Activated CD4-positive, alpha-beta T cell treated with anti-CD3 and anti-CD28 coated beads, Interleukin-2, amount 10 ng/mL, durations not matched to agents 24 days and 14 days (primary cell): ENCODE measurements around the gene TMPRSS6. TPM values are rescaled to one million over a fixed set of nuclear protein-coding genes. Genes with fewer than 3 reads are reported as not detected.
A peak's percentile ranks its signal among the peaks of the same experiment; 100 is the strongest.

Experiments used
- DNase-seq: peaks from one replicate; pipeline ENCODE4 v3.0.0; 2022
- H3K27ac Mint-ChIP-seq: one replicate; pipeline ENCODE4 v1.8.0; 2022; ENCODE audit warnings: mild to moderate bottlenecking, mixed read lengths
- H3K27me3 Mint-ChIP-seq: one replicate; pipeline ENCODE4 v1.8.0; 2022; ENCODE audit warnings: mixed read lengths
- H3K36me3 Mint-ChIP-seq: one replicate; pipeline ENCODE4 v1.8.0; 2022; ENCODE audit warnings: low read depth, mild to moderate bottlenecking, mixed read lengths
- H3K4me1 Mint-ChIP-seq: one replicate; pipeline ENCODE4 v1.8.0; 2021; ENCODE audit warnings: mixed read lengths
- H3K4me3 Mint-ChIP-seq: one replicate; pipeline ENCODE4 v1.8.0; 2022; ENCODE audit warnings: mild to moderate bottlenecking, moderate library complexity, mixed read lengths
- H3K9me3 Mint-ChIP-seq: one replicate; pipeline ENCODE4 v1.8.0; 2021; ENCODE audit warnings: mixed read lengths
- intact Hi-C: fragments of 100-400 bp; cut with micrococcal nuclease; formaldehyde crosslinking; loops from one replicate; pipeline ENCODE4 v1.15.1; 2023
- total RNA-seq: library from RNA; stranded (reverse); gene quantifications from 2 replicates; pipeline ENCODE4 v1.2.3, GENCODE V29; 2022

The TMPRSS6 gene
- total RNA-seq, 1 donor from 2014 or later: 6.8 TPM

DNA sequence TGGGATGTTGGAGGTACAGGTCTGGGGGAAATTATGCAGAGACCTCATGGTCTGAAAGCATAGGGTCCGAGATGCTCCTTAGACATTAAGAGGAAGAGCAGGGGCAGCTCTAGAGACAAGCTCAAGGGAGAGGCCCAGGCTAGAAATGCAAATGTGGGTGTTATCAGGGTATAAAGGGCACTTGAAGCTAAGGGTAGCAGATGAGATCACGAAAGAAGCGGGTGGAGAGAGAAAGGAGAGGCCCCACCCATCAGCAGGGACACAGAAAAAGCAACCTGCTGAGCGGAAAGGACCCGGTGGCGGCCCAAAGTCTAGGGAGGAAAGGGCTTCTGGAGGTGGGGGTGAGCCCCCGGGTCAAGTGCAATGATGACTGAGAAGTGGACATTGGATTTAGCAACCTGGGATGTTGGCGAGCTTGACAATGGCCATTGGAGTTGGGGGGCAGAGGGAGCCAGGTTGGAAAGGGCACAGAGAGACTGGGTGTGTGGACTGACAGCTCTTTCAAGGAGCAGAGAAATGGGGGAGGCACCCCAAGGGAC lies 8.9 kb downstream of the TMPRSS6 start:
- H3K9me3 Mint-ChIP-seq: no peaks in the 10 kb centered on the region
- DNase-seq: no peak
- H3K4me1 Mint-ChIP-seq: peaks cover 27% of the 10 kb centered on the region
- H3K36me3 Mint-ChIP-seq: no peaks in the 10 kb centered on the region
- no peak overlapping the region for H3K4me3 Mint-ChIP-seq
- H3K27ac Mint-ChIP-seq: peak overlapping the region; percentile 40
- intact Hi-C loops: loop anchor here (2.0 kb wide), 1 partner anchor 20 kb away; no protein-coding TSS in a partner anchor
- no peaks in the 10 kb centered on the region for H3K27me3 Mint-ChIP-seq

DNA sequence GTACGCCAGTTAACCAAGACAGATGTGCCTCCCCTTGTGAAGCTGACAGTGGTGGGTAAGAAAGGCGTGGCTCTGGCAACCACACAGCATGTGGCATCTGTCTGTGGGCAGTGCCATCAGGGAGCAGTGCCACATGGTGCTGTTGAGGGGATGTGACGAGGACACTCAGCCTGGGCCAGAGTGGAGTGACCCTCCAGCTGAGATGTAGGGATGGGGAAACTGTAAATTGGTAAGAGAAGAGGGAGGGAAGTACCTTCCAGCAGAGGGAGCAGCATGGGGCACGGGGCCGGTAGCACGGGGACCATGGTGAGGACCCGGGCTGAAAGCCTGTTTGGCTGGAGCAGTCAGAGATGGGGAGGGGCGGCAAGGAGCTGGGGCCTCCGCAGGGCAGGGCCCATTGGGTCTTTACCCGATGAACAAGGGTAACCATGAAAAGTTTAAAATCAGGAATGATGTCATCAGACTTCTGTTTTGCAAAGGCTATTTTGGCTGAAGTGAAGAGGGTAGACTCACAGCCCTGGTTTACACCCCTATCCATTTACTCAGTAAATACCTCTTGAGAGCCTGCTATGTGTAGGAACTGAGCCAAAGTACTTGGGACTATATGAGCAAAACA lies 10.4 kb downstream of the TMPRSS6 start:
- peak overlapping the region; percentile 15 for H3K27ac Mint-ChIP-seq
- H3K27me3 Mint-ChIP-seq: no peaks in the 10 kb centered on the region
- DNase-seq: no peak
- intact Hi-C loops: no loop called here
- no peaks in the 10 kb centered on the region for H3K9me3 Mint-ChIP-seq
- no peak overlapping the region for H3K4me3 Mint-ChIP-seq
- H3K4me1 Mint-ChIP-seq: peaks cover 34% of the 10 kb centered on the region
- H3K36me3 Mint-ChIP-seq: no peaks in the 10 kb centered on the region

DNA sequence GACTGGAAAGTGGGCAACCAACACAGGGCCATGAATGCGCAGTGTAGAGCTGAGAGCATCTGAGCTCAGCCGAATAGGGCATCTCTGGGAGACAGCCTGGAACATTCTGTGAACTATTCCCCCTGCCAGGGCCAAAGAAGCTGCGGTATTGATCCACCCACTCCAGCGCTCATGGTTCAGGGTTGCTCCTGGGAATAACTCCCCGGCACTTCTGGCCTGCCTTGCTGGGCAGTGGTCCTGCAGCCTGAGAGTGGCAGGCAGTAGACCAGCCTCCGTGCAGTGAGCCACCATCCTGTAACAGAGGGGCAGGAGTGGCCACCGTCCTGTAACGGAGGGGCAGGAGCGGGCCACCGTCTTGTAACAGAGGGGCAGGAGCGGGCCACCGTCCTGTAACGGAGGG lies 12.2 kb downstream of the TMPRSS6 start:
- no peaks in the 10 kb centered on the region for H3K27me3 Mint-ChIP-seq
- no peaks in the 10 kb centered on the region for H3K9me3 Mint-ChIP-seq
- peaks cover 32% of the 10 kb centered on the region for H3K4me1 Mint-ChIP-seq
- no peak overlapping the region for H3K4me3 Mint-ChIP-seq
- intact Hi-C loops: no loop called here
- H3K36me3 Mint-ChIP-seq: no peaks in the 10 kb centered on the region
- no peak for DNase-seq
- H3K27ac Mint-ChIP-seq: no peak overlapping the region

DNA sequence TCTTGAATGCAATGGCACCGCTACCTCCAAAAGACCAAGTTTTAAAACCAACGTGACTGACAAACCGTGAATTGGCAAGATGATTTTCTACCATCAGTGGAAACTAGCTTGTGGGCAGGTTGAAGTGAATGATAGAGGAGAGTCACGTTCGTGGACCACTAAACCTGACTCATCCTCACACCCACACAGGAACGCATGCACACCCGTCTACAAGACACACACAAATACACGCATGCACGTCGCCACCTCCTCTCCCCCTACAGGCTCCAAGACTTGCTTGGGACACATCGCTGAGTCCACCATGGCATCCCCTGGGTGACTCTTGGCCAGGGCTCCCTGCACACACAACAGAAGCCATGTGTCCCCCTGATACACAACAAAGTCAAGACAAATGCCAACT lies 14.4 kb downstream of the TMPRSS6 start:
- peaks cover 30% of the 10 kb centered on the region for H3K4me1 Mint-ChIP-seq
- H3K27ac Mint-ChIP-seq: peak overlapping the region; percentile 42

DNA sequence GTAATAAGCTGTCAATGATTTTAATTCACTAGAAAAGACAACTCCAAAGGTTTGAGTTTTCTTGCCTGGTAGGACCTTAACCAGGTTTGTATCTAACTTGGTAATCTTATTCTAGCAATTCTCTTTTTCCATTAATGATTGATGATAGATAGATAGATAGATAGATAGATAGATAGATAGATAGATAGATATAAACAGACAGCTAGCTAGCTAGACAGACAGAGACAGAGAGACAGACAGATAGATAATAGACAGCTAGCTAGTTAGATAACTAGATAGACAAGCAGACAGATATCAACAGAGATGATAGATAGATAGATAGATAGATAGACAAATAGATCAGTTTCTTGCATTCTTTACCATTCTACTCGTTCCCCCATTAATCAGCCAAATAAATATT lies 15.3 kb downstream of the TMPRSS6 start:
- intact Hi-C loops: loop anchor here (2.0 kb wide), 1 partner anchor 15 kb away; no protein-coding TSS in a partner anchor
- Mint-ChIP-seq H3K36me3 (no peaks in the 10 kb centered on the region), H3K4me1 (peaks cover 28% of the 10 kb centered on the region)

More for the DNA sequence above, 14.4 kb downstream of the TMPRSS6 start:
- intact Hi-C loops: loop anchor here (1.0 to 2.0 kb wide), 2 partner anchors 16 to 27 kb away; no protein-coding TSS in a partner anchor
- H3K9me3 Mint-ChIP-seq: no peaks in the 10 kb centered on the region
- peak overlapping the region; percentile 24 for H3K4me3 Mint-ChIP-seq
- no peaks in the 10 kb centered on the region for H3K36me3 Mint-ChIP-seq
- DNase-seq: peak; percentile 67
- no peaks in the 10 kb centered on the region for H3K27me3 Mint-ChIP-seq

DNA sequence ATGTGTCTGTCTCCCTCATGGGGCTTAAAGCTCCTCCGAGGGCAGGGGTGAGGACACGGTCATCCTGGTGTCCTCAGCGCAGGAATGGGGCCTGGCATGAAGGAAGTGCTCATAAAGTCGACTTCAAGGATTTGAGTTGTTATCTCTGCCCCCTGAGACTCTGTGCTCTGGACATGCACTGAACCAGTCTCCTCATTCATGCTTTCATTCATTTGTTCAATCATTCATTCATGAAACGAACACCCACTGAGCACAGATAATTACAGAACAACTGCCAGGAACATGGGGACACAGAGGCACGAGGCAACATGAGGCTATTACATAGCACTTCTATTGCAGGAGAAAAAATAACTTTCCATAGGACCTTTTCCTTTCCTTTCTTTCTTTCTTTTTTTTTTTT lies 16.5 kb downstream of the TMPRSS6 start:
- Mint-ChIP-seq H3K27me3 (no peaks in the 10 kb centered on the region), H3K9me3 (no peaks in the 10 kb centered on the region), H3K4me3 (no peak overlapping the region), H3K4me1 (peaks cover 29% of the 10 kb centered on the region), H3K36me3 (no peaks in the 10 kb centered on the region), H3K27ac (no peak overlapping the region)
- DNase-seq: no peak
- intact Hi-C loops: no loop called here

More for the DNA sequence above, 15.3 kb downstream of the TMPRSS6 start:
- no peaks in the 10 kb centered on the region for H3K27me3 Mint-ChIP-seq
- no peaks in the 10 kb centered on the region for H3K9me3 Mint-ChIP-seq
- no peak overlapping the region for H3K4me3 Mint-ChIP-seq
- no peak for DNase-seq
- peak overlapping the region; percentile 29 for H3K27ac Mint-ChIP-seq

DNA sequence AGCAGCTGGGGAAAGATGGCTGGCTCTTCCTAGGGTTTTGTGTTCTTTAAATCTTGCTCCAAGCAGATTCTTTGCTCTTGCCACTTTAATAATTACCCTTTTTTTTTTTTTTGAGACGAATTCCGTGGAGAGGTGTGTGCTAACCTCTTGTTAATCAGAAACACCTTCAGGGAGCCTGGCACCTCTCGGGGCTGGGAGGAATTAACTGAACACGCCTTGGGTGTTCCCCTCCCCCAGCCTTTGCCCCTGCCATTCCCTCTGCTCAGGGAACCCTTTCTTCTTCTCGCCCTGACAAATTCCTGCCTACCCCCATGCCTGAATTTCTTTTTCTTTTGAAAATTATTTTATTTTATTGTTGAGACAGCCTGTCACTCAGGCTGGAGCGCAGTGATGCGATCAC lies 17.5 kb downstream of the TMPRSS6 start:
- Mint-ChIP-seq H3K27ac (no peak overlapping the region), H3K4me3 (no peak overlapping the region), H3K27me3 (no peaks in the 10 kb centered on the region), H3K4me1 (peaks cover 35% of the 10 kb centered on the region), H3K9me3 (no peaks in the 10 kb centered on the region), H3K36me3 (no peaks in the 10 kb centered on the region)
- DNase-seq: no peak
- intact Hi-C loops: no loop called here

DNA sequence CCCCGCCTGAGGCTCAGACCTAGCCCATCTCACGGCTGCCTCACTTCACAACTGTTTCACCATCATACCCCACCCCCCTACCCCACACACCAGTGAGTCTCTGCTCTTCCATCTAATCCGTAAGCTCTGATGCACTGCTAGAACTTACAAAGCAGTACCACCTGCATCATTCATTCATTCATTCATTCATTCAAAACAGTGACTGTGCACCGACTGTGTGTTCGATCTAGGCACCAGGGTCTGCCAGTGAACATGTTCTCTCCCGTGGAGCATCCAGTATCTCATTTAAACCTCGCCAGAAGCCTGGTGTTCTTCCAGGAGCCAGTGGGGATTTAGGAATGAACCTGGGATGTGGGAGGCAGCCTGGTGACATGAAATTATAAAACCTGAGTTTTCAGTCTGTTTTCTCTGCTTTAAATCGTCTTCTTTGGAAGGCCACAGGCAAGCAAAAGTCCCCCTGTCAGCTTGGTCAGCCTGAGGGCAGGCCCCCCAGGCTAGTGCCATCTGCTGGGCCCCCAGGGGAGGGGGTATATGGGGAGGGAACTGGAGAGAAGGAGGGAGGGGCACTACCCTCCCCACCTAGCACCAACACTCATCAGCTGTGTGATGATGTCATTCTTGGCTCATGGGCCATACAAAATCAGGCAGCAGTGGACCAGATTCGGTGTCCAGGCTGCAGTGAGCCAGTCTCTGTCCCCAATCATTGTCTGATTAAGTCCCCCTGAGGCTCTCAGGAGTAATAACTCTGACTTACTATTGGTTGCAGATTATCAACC lies 18.4 kb downstream of the TMPRSS6 start:
- no peak for DNase-seq
- no peaks in the 10 kb centered on the region for H3K36me3 Mint-ChIP-seq
- H3K27me3 Mint-ChIP-seq: no peaks in the 10 kb centered on the region
- H3K9me3 Mint-ChIP-seq: no peaks in the 10 kb centered on the region
- peaks cover 35% of the 10 kb centered on the region for H3K4me1 Mint-ChIP-seq
- no peak overlapping the region for H3K4me3 Mint-ChIP-seq
- H3K27ac Mint-ChIP-seq: no peak overlapping the region
- intact Hi-C loops: no loop called here

DNA sequence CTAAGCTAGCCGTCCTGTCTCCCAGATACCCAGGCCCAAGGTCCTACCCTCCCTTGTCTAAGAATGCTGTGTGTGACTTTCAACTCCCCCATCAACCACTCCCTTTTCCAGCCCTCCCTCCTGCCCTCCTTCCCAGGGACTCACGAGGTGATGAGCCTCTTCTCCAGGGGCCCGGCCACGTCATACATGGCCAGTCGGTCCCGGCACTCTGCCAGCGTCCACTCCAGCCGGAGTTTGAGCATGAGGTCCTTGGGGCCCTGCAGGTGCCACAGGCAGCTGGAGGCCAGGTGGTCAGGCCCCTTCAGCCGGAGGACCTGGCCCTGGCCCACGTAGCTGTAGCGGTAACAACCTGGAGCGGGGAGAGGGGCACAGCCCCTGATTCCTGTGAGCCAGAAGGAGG lies 20.1 kb downstream of the TMPRSS6 start:
- no peak overlapping the region for H3K4me3 Mint-ChIP-seq
- intact Hi-C loops: no loop called here
- H3K9me3 Mint-ChIP-seq: no peaks in the 10 kb centered on the region
- H3K4me1 Mint-ChIP-seq: peaks cover 29% of the 10 kb centered on the region
- no peaks in the 10 kb centered on the region for H3K36me3 Mint-ChIP-seq
- DNase-seq: no peak
- H3K27me3 Mint-ChIP-seq: no peaks in the 10 kb centered on the region
- H3K27ac Mint-ChIP-seq: no peak overlapping the region

DNA sequence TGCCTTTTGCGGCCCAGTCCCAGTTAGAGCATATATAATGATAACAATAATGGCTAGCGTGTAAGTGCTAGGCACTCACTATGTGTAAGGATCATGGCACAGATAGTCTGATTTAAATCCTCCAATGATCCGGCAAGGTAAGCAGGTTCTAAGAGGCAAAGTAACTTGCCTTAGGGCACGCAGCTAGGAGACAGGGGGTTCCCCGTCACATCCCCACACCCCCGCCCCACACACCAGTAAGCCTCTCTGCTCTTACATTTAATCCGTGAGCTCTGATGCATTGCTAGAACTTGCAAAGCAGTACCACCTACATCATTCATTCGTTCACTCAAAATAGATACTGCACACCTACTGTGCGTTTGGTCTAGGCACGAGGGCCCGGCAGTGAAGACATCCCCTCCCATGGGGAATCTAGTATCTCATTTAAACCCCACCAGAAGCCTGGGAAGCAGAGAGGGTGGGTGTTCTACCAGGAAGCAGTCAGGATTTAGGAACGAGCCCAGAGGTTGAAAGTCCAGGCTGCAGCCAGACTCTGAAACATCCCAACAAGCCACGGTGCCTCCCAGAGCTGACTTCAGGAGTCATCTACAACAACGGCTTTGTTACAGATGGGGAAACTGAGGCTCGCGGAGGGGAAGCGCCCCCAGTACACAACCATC lies 20.6 kb downstream of the TMPRSS6 start:
- Mint-ChIP-seq H3K4me3 (peak overlapping the region; percentile 68), H3K9me3 (no peaks in the 10 kb centered on the region), H3K36me3 (no peaks in the 10 kb centered on the region), H3K4me1 (peaks cover 31% of the 10 kb centered on the region), H3K27me3 (no peaks in the 10 kb centered on the region), H3K27ac (peak overlapping the region; percentile 84)
- intact Hi-C loops: no loop called here
- no peak for DNase-seq

DNA sequence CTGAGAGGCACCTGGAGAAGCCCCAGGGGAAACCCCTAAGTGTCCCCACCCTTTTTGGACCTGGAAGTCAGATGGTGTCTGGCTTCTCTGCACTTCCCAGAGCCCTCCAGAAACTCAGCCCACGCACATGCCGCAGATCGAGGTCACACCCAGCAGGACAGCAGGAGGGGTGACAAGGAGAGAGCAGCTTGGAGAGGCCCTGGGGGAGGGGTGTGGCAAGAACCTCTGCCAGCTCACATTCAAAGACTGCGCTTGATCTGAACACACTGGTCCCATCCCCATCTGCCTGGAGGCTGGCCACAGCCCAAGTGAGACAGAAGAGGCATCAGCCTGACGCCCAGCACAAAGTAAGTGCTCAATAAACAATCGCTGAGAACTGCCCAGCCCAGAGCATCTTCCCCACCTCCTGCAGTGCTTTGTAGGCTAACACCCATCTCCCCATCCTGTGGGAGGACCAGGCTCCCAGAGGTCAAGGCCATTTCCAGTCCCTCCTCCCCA lies 21.4 kb downstream of the TMPRSS6 start:
- peaks cover 38% of the 10 kb centered on the region for H3K4me1 Mint-ChIP-seq
- DNase-seq: peak; percentile 70

DNA sequence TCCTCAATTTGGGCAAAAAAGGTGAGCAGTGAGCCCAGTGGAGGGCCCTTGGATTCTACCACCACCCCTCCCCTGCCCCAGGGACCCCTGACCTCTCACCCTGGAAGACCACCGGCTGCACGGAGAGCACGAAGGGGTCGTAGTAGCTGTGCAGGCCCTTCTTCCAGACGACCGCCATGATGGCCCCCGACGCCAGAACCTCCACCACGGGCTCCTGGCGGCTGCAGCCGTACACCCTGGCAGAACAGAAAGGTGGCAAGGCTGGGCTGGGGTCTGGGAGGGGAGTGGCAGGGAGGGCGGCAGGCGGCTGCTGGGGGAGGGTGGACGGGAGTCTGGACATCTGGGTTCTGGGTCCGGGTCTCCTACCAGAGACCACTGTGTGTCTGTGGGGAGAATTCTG lies 23.3 kb downstream of the TMPRSS6 start:
- intact Hi-C loops: no loop called here
- H3K27me3 Mint-ChIP-seq: no peaks in the 10 kb centered on the region
- H3K27ac Mint-ChIP-seq: peak overlapping the region; percentile 81
- DNase-seq: no peak
- H3K36me3 Mint-ChIP-seq: peaks cover 7% of the 10 kb centered on the region
- H3K9me3 Mint-ChIP-seq: no peaks in the 10 kb centered on the region
- peaks cover 53% of the 10 kb centered on the region for H3K4me1 Mint-ChIP-seq
- H3K4me3 Mint-ChIP-seq: no peak overlapping the region

More for the DNA sequence above, 21.4 kb downstream of the TMPRSS6 start:
- Mint-ChIP-seq H3K27me3 (no peaks in the 10 kb centered on the region), H3K27ac (peak overlapping the region; percentile 84), H3K36me3 (peaks cover 4% of the 10 kb centered on the region), H3K9me3 (no peaks in the 10 kb centered on the region), H3K4me3 (peak overlapping the region; percentile 68)
- intact Hi-C loops: no loop called here

DNA sequence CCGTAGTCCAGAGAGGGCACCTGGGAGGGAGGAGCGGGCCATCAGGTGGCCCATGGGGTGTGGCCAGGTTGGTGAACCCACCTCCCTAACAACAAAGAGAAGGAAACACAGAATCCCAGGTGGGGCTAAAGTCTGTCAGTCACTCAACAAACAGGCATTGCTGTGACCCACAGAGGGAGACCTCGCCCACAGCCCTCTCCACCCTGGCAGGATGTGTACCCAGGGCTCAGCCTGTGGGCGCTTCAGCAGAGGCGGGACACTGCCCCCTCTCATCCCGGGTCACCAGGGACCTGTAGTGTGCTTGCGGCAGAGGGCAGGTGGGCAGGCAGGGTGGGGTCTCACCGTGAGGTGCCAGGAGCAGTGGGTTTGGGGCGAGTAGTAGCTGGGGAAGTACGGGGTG lies 25.1 kb downstream of the TMPRSS6 start:
- no peak overlapping the region for H3K4me3 Mint-ChIP-seq
- H3K9me3 Mint-ChIP-seq: no peaks in the 10 kb centered on the region
- intact Hi-C loops: no loop called here
- peaks cover 67% of the 10 kb centered on the region for H3K4me1 Mint-ChIP-seq
- H3K36me3 Mint-ChIP-seq: peaks cover 7% of the 10 kb centered on the region
- no peak for DNase-seq
- H3K27me3 Mint-ChIP-seq: no peaks in the 10 kb centered on the region
- peak overlapping the region; percentile 98 for H3K27ac Mint-ChIP-seq

DNA sequence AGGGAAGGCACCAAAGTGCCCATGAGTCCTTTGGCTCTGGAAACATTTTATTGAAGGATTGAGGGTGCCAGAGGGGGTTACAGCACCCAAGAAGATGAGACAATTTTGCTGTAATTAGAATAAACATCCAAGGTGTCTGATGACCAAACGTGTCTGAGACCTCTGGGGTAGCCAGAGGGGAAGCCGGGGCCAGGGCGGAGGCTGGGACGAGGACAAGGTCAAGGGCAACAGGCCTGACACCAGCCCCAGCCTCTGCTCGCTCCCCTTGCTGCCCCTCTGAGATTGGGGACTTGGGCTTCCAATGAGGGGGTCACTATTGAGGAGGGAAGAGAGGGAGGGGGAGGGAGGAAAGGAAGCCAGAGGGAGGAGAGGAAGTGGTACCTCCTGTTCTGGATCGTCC lies 25.6 kb downstream of the TMPRSS6 start:
- intact Hi-C loops: no loop called here
- Mint-ChIP-seq H3K36me3 (peaks cover 7% of the 10 kb centered on the region), H3K27ac (peak overlapping the region; percentile 98), H3K4me1 (peaks cover 71% of the 10 kb centered on the region), H3K27me3 (no peaks in the 10 kb centered on the region), H3K4me3 (no peak overlapping the region), H3K9me3 (no peaks in the 10 kb centered on the region)
- DNase-seq: no peak
